Measurements from ENCODE around the gene MAST4.

Gene MAST4

DNA sequence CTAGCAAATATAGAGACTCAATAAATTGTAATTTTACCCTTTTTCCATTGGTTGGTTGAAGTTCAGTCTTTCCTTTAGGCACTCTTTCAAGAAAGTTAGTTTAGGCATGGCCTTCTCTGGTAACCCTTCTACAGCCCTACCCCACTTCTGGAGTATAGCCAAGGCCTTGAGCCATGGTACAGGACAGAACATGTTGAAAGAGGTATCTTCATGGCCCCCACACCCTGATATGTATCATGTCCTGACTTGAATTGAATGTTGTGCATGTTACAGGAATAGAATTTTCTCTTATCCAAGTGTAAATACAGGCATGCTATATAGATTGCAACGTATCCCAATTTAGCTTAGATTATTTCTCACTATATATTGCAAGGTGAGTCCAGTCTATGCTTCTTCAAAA, 424.8 kb downstream of the MAST4 start:
- no peak for DNase-seq (ENCODE audit: low spot score)

DNA sequence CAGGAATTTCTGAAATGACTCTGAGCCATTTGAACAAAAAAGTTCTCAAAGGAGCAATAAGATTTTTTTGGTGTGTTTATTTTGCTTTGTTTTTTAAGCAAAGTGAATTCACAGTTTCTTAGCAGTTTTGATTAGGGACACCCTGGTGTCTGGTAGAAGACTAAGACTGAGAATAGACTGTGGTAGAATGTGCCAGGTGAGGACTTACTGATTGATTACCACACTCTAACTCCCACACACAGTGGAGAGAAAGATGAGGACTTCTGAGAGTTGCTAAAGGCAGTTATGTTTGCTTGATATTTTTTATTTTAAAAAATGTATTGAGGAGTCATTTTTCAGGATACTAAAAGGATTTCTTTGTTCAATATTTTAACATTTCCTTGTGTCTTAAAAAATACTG, 425.3 kb downstream of the MAST4 start:
- DNase-seq (ENCODE audit: low spot score), result no peak

DNA sequence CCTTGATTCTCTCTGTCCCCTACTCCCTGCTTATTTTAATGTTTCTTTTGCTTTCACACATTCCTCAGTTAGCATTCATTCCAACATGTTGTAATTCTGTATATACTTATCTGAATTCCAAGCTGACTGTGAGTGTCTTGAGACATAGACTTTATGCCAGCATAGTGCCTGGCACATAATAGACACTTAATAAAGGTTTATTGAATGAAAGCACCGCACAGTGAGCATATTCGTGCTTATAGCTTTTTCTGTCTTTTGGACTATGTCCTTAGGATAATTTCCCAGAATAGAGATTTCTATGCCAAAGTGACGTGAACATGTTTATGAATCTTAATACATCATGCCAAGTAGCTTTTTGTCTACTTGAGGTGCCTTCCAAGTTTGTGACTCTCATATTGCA, 425.8 kb downstream of the MAST4 start:
- DNase-seq (ENCODE audit: low spot score), result no peak

GRCh38 chr5:67025457-67025856, 429.3 kb downstream of the MAST4 start:
- no peak for DNase-seq (ENCODE audit: low spot score)

- no peak for DNase-seq (ENCODE audit: low spot score)
Observed at GRCh38 chr5:67026278-67026677, 430.1 kb downstream of the MAST4 start.

DNA sequence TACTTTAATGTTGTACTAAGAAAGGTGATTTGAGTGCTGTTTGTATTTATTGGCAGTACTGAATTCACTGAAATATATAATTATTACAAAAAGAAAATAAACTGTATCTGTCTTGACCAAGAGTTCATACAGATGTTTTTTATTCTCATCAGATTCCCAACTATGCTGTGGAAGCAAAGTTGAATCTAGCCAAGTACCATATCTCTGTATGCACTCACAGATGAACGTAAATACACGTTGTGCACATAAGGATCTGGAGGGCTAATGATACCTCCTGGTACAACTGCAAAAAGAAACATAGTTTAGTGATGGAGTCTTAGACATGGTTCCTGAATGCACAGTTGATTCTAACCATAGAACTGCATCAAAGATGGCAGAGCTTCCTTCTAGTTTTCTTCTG, 431.0 kb downstream of the MAST4 start:
- no peak for DNase-seq (ENCODE audit: low spot score)

GRCh38 chr5:67028371-67028770, 432.2 kb downstream of the MAST4 start:
- DNase-seq (ENCODE audit: low spot score), result no peak

GRCh38 chr5:67028941-67029340, 432.7 kb downstream of the MAST4 start:
- no peak for DNase-seq (ENCODE audit: low spot score)

DNA sequence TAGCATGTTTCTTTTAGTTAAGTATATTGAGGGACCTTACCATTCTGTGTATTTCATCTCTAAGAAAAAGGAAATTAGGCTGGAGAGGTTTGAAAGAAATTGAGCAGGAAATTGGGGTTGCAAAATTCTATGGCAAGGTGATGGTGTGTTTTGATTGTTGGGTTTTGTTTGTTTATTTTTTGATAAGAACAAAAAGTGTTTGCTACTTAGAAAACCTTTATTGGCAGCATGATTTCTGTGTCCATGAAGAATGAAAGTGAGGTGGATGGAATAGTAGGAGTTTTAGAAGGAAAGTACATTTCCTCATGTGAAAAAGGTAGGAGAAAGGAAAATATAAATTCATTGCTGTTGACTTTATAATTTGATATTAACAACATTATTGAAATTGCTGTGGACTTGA, 433.3 kb downstream of the MAST4 start:
- no peak for DNase-seq (ENCODE audit: low spot score)

GRCh38 chr5:67030289-67031056, 434.3 kb downstream of the MAST4 start:
- peak; percentile 29 for DNase-seq (ENCODE audit: low spot score)

DNA sequence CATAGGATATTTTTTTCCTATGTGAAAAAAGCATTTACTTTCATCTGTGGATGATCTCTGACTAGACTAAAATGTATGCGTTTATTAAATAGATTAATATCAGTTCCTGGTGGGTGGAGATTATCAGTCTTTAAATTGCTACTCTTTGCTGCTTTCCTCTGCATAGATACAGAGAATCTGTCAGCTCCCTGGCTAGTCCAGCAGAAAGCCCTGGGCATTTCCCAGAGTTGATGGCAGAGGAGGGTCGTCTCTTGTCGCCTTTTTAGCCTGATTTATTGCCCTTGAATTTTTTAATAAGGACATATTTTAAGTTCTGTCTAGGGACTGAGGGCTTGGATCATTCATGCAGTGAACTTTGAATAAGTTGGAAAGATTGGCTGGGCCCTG, 434.9 kb downstream of the MAST4 start:
- no peak for DNase-seq (ENCODE audit: low spot score)

DNA sequence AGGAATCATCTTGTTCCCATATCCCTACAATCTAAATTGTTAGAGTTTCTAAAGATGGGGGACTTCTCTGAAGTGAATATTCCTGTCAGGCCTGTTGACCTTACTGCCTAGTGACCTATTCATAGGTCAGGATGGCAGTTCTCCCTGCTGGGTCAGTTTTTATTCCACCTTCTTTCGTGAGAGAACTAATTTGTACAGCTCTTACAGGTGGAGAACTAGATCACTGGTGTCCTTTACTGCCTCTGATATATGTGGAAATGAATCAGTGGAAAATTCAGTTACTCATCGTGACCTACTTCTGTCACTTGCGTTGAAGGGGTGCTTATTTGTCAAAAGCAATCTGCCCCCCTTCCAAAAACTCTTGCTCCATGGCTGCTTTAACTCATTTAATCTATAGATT, 435.5 kb downstream of the MAST4 start:
- DNase-seq (ENCODE audit: low spot score), result no peak

- no peak for DNase-seq (ENCODE audit: low spot score)
Observed at GRCh38 chr5:67032921-67033664, 436.9 kb downstream of the MAST4 start.

GRCh38 chr5:67033880-67034651, 437.9 kb downstream of the MAST4 start:
- no peak for DNase-seq (ENCODE audit: low spot score)

GRCh38 chr5:67035098-67035740, 439.0 kb downstream of the MAST4 start:
- no peak for DNase-seq (ENCODE audit: low spot score)

DNA sequence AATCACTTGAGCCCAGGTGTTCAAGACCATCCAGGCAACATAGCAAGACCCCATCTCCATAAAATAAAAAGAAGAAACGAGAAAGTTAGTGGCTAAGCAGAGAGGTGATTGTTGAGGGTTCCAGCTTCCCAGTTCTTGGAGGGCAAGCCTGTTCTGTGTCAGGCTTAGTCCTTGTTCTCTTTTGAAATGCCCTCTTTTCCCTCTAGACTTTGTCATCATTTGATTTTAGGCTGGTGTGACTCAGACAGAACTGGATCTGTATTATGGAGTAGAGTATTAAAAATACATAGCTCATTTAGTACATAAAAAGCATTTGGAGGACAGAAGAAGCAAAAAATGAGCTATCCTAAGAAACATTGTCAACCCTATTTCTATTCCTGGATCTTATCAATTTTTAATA, 441.0 kb downstream of the MAST4 start:
- no peak for DNase-seq (ENCODE audit: low spot score)

GRCh38 chr5:67038817-67039603, 442.8 kb downstream of the MAST4 start:
- DNase-seq (ENCODE audit: low spot score), result peak; percentile 53

DNA sequence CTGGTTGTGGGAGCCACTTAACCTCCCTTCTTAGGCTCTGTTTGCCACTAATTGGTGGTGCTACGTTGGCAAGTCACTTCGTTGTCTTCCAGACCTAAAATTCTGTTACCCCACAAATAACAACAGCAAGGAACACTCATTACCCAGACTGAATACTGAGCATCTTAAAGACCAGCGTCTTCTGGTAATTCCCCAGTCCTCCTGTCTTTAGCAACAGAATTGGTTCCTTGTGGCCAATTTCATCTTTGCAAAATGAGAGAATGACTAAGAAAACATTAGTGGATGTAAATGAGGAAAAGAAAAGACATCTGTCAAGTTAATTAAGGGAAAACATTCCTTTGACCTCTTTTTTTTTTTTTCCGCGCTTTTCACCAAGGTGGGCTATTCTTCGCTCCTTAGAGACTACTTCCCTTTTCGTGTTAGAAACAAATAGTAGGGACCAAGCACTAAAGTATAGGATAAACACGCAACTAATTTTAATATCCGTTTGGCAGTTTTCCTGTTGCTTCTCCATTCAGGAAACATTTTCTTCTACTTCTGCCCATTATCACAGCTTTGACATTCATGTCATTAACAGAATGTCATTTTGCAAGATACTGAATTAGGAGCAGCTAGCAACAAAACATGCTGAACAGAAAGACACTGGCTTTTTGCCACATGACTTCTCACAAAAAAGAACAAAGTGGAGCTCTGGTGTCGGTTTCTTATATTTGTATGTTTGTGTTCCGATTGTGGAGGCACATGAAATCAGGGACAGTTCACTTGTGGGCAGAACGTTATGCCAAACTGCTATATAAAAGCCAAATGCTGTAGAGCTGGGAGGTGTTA, 446.2 kb downstream of the MAST4 start:
- no peak for DNase-seq (ENCODE audit: low spot score)

- no peak for DNase-seq (ENCODE audit: low spot score)
Observed at GRCh38 chr5:67043796-67044511, 447.8 kb downstream of the MAST4 start.

Data from AG08395 (cell line).